Peyer's patch (tissue), 4 donors: ENCODE data around the gene RERE. TPM values are rescaled to one million over a fixed set of nuclear protein-coding genes. Genes with fewer than 3 reads are reported as not detected.

Experiments
- DNase-seq, 3 donors: peaks; one replicate each; pipeline ENCODE4 v3.0.0-alpha.2; 2017 to 2019
- H3K27ac ChIP-seq, 4 donors: fragments of 200-600 bp; sonication (generic); one replicate each; pipeline ENCODE4 v1.5.1; 2016 to 2019
- H3K27me3 ChIP-seq, 2 donors: fragments of 200-600 bp; sonication (generic); one replicate each; pipeline ENCODE4 v1.5.1; 2019
- H3K36me3 ChIP-seq, 3 donors: fragments of 200-600 bp; sonication (generic); one replicate each; pipeline ENCODE4 v1.5.1; 2016 to 2019
- H3K4me1 ChIP-seq, 4 donors: fragments of 200-600 bp; sonication (generic); one replicate each; pipeline ENCODE4 v1.5.1; 2016 to 2019
- H3K4me3 ChIP-seq, 4 donors: fragments of 200-600 bp; sonication (generic); 1 replicate in 3 of 4; 2 replicates in 1 of 4; pipeline ENCODE4 v1.5.1; 2016 to 2019; ENCODE audit warnings: mild to moderate bottlenecking in 1 of 4
- H3K9me3 ChIP-seq, 4 donors: fragments of 200-600 bp; sonication (generic); one replicate each; pipeline ENCODE4 v1.5.1; 2016 to 2019; ENCODE audit warnings: mild to moderate bottlenecking in 1 of 4
- CTCF ChIP-seq, 6 experiments: fragments of 450-650 bp in 4 of 6; fragments of 200-600 bp in 2 of 6; sonication (generic) in 1 of 6; IDR thresholded peaks; one replicate each; pipeline ENCODE4 v1.5.1; 2017 to 2019; ENCODE audit warnings: antibody characterized with exemption in 6 of 6, mild to moderate bottlenecking in 3 of 6, moderate library complexity in 1 of 6
- POLR2A ChIP-seq, 2 donors: fragments of 450-650 bp; IDR thresholded peaks; one replicate each; pipeline ENCODE4 v1.5.1; 2017; ENCODE audit warnings: antibody characterized with exemption in 2 of 2, mild to moderate bottlenecking in 2 of 2, moderate library complexity in 2 of 2
- total RNA-seq, 4 donors: library from RNA; depleted of rRNA; stranded (reverse); fragments of >200 nt; gene quantifications; one replicate each; pipeline ENCODE4 v1.1.0, GENCODE V29; 2016

The RERE gene
- total RNA-seq, 4 donors from 2014 or later: 98.5 to 528 (median 110) TPM

GRCh38 chr1:8814865-8815264, 2.6 kb downstream of the RERE start:
- Histone ChIP-seq H3K4me1 (peaks cover 0 to 25% (median 0%) of the 10 kb centered on the region in 4 donors), H3K27me3 (no peaks in the 10 kb centered on the region), H3K36me3 (no peaks in the 10 kb centered on the region), H3K9me3 (no peaks in the 10 kb centered on the region), H3K27ac (no peak overlapping the region), H3K4me3 (no peak overlapping the region)
- DNase-seq: no peak
- TF ChIP-seq CTCF (IDR thresholded peaks at IDR 0.05) (peak in 4 of 6 experiments; percentile 16 to 54 (median 42)), POLR2A (IDR thresholded peaks at IDR 0.05) (no peak)

DNA sequence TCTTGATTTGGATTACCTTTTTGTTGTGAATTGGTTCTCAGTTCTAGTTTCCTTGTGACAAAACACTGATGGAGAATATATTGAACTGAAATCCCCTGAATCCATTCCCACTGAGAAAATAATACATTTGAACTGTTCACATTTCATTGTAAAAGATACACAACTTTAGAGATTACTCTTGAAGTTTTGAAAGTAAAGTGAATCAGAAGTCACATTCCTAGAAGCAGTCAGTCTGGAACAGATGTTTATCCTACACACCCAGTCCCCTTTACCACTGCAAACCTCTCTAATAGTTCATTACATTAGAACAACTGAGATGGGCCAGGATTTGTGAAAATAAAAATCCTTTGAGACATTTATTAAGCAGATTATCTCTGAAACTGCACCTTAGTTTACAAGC, 3.4 kb downstream of the RERE start:
- no peaks in the 10 kb centered on the region for H3K36me3 ChIP-seq
- TF ChIP-seq CTCF (IDR thresholded peaks at IDR 0.05): no peak
- no peak for TF ChIP-seq POLR2A (IDR thresholded peaks at IDR 0.05)
- no peak overlapping the region for H3K4me3 ChIP-seq
- no peaks in the 10 kb centered on the region for H3K27me3 ChIP-seq
- no peak for DNase-seq
- peaks cover 0 to 25% (median 0%) of the 10 kb centered on the region in 4 donors for H3K4me1 ChIP-seq
- no peaks in the 10 kb centered on the region for H3K9me3 ChIP-seq
- H3K27ac ChIP-seq: peak overlapping the region in 1 of 4 donors; percentile 9

- TF ChIP-seq POLR2A (IDR thresholded peaks at IDR 0.05): no peak
- Histone ChIP-seq H3K4me1 (peaks cover 0 to 25% (median 0%) of the 10 kb centered on the region in 4 donors), H3K9me3 (no peaks in the 10 kb centered on the region), H3K36me3 (no peaks in the 10 kb centered on the region), H3K27ac (no peak overlapping the region), H3K4me3 (no peak overlapping the region), H3K27me3 (no peaks in the 10 kb centered on the region)
- no peak for DNase-seq
Measured at GRCh38 chr1:8813016-8813763, 4.2 kb downstream of the RERE start.

DNA sequence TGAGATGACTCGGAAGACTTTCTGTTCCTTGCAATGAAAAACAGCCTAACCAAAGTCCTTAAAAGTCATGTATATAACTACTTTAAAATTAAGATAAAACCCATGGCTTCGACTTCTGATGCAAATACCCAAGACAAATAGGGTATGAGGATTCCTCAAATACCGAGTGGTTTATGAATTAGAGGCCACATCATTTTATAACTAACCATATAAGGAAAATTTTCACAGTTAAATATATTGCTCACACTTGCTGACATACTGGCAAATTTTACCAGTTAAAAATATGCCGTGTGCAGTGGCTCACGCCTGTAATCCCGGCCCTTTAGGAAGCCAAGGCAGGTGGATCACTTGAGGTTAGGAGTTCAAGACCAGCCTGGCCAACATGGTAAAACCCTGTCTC, 5.4 kb downstream of the RERE start:
- no peak for DNase-seq
- no peak for TF ChIP-seq POLR2A (IDR thresholded peaks at IDR 0.05)
- no peak for TF ChIP-seq CTCF (IDR thresholded peaks at IDR 0.05)
- H3K9me3 ChIP-seq: no peaks in the 10 kb centered on the region
- peaks cover 0 to 25% (median 0%) of the 10 kb centered on the region in 4 donors for H3K4me1 ChIP-seq
- no peak overlapping the region for H3K4me3 ChIP-seq
- H3K36me3 ChIP-seq: no peaks in the 10 kb centered on the region
- no peaks in the 10 kb centered on the region for H3K27me3 ChIP-seq
- H3K27ac ChIP-seq: no peak overlapping the region

DNA sequence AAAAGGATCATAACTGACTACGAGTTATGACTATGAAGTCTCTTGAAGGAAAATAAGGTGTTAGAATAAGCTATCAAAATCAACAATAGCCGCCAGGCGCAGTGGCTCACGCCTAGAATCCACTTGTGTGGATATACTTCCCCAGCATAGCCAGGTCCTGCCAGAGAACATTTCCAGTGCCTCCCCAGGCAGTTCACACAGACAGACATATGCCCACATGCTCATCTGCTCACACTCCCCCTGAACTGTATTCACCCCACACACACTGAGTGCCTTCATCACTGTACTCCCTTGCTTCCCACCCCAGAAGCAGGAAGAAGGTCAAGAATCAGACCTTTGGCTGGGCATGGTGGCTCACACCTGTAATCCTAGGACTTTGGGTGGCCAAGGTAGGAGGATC, 6.5 kb downstream of the RERE start:
- Histone ChIP-seq H3K27ac (no peak overlapping the region), H3K27me3 (no peaks in the 10 kb centered on the region), H3K9me3 (no peaks in the 10 kb centered on the region), H3K4me3 (no peak overlapping the region), H3K36me3 (no peaks in the 10 kb centered on the region), H3K4me1 (peaks cover 0 to 17% (median 0%) of the 10 kb centered on the region in 4 donors)
- TF ChIP-seq CTCF (IDR thresholded peaks at IDR 0.05) (no peak), POLR2A (IDR thresholded peaks at IDR 0.05) (no peak)
- DNase-seq: peak in 1 of 3 donors; percentile 30

DNA sequence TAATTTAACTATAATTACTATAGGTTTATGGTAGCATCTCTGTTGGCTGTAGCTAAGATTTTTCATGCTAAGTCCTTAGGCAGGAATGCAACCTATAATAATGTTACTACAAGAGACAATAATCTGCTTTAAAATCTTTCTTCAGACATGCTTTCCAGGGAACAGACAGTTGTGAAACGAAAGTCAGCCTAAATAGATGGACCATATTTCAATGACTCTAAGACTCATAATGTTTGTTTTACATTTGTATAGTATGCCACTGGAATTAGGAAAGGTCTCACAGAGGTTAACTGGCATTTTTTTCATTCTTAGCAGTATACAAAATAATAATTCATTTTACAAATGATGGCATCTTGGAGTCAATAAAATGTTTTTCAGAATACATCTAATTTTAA, 8.1 kb downstream of the RERE start:
- Histone ChIP-seq H3K27ac (no peak overlapping the region), H3K36me3 (no peaks in the 10 kb centered on the region), H3K4me3 (no peak overlapping the region), H3K4me1 (peaks cover 0 to 5% (median 0%) of the 10 kb centered on the region in 4 donors), H3K9me3 (no peaks in the 10 kb centered on the region), H3K27me3 (no peaks in the 10 kb centered on the region)
- DNase-seq: no peak
- no peak for TF ChIP-seq POLR2A (IDR thresholded peaks at IDR 0.05)
- no peak for TF ChIP-seq CTCF (IDR thresholded peaks at IDR 0.05)
